Cortex of kidney (tissue), 1 donor: ENCODE data around the gene DDI2.
"Not testable (repeated sequence)": the region's sequence is repeated elsewhere in the genome, so short reads cannot be mapped to it uniquely, and the experiment has no call there.

ENCODE experiments used
- DNase-seq: peaks from one replicate; lab custom pipeline; 2025; lab: John Stamatoyannopoulos, UW

Gene DDI2

DNA sequence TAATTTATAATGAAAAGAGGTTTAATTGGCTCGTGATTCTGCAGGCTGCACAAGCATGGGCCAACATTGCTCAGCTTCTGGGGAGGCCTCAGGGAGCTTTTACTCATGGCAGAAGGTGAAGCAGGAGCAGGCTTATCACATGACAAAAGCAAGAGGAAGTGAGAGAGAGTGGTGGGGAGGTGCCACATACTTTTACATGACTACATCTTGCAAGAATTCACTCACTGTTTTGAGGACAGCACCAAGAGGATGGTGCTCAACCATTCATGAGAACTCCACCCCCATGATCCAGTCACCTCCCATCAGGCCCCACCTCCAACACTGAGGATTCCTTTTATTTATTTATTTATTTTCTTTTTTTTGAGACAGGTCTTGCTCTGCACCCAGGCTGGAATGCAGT, 61.3 kb downstream of the DDI2 start:
- no peak for DNase-seq

DNA sequence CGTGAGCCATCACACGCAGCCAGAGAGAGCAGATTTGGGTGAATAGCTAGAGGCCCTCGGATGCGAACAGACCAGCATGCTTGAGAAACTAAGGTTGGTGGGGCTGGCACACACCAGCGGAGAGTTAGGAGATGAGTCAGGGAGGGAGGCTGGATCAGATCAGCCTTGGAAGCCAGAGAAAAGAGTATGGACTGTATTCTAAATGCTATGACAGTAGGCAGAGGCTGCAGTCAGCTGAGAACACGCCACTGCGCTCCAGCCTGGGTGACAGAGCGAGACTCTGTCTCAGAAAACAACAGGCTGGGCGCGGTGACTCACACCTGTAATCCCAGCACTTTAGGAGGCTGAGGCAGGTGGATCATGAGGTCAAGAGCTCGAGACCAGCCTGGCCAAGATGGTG, 62.9 kb downstream of the DDI2 start:
- no peak for DNase-seq

DNA sequence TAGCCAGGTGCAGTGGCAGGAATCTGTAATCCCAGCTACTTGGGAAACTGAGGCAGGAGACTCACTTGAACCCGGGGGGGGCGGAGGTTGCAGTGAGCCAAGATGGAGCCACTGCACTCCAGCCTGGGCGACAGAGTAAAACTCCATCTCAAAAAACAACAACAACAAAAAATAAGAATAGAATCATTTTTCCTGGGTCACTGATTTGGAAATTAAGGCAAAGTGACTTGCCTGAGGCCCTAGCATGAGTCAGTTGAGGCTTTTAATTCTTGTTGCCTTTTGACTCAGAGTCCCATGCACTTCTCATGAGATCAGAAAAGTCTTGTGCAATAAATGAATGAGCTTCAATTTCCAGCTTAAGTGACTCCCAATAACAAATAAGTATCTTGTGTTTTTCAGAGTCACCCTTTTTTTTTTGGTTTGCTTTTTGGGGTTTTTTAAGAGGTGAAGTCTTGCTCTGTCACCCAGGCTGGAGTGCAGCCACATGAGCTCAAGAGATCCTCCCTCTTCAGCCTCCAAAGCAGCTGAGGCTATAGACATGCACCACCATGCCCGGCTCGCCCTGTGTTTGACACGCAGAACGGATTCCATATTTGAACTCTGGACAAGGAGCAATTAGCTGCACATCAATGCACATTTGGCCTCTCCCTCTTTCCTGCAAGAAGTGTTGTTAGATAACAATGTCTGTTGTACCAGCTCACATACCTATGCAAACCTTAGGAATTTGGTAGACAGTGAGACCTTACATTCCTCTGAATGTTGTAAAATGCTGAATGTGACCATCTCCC, 63.5 kb downstream of the DDI2 start:
- no peak for DNase-seq

DNA sequence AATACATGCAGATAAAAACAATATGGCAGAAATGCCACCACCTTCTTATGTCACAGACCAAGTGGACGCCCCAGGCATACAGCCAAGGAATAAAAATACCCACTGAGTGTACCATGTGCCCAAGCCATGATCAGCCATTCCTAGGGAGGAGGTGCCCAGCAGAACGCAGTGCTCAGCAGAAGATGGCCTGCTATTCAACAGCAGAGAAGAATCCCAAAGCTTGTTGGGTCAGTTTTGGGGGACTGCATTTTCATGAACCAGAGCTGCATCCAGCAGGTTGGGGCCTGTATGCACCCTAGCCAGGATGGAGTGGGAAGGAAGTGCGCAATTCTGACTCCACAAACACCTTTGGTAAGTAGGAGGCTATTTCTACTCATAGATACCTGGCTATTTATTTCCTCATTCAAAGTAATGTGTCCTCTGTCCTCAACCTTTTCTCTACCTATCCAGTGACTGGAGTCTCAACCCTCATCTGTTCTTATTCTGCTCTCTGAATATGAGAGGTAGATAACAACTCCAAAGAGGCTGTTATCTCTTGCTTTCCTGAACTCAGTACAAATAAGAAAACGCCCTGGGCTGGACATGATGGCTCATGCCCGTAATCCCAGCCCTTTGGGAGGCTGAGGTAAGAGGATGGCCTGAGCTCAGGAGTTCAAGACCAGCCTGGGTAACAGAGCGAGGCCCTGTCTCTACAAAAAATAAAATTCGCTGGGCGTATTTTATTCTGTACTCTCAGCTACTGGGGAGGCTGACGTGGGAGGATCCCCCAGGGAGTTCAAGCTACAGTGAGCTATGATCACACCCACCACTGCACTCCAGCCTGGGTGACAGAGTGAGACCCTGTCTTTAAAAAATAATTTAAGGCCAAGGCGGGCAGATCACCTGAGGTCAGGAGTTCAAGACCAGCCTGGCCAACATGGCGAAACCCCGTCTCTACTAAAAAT, 64.4 kb downstream of the DDI2 start:
- DNase-seq, result no peak

DNA sequence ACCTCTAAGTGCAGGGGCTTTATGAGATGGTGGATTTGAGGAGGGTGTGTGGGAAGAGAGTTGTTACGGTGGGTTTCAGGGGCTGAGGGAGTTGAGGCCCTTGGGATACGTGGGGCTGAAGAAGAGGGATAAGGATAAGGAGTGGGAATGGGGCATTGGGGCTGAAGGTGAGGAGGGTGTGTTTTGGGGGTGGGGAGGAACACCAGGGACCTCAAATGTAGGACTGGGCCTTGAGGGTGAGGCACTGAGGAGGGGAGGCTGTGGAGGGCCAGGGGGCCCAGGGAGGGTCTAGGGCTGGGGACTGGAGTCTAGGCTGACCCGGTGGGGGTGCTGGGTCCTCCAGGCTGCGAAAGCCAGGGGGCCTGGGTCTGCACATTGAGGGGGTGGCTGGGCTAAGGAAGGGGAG, 65.7 kb downstream of the DDI2 start:
- no peak for DNase-seq

DNA sequence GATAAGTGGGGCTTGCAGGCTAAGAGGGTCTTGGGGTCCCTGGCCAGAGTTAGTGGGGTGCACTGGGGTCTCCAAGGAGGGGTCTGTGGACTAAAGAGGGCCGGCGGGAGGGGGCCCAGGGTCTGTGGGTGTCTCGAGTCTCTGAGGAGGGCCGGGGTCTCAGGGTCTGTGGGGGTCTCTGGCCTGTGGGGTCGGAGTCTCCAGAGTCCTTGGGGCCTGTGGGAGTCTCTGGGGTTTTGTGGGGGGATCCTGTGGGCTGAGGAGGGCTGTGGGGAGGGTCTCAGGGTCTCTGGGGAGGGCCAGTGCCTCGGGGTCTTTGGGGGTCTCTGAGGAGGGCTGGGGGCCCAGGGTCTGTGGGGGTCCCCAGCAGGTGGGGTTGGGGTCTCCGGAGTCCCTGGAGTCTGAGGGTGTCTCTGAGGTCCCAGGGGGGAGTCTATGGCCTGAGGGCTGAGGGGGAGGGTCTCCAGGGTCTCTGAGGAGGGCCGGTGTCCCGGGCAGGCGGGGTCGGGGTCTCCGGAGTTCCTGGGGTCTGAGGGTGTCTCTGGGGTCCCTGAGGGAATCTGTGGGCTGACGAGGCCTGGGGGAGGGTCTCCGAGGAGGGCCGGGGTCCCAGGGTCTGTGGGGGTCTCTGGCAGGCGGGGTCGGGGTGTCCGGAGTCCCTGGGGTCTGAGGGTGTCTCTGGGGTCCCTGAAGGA, 66.2 kb downstream of the DDI2 start:
- DNase-seq, result no peak

DNA sequence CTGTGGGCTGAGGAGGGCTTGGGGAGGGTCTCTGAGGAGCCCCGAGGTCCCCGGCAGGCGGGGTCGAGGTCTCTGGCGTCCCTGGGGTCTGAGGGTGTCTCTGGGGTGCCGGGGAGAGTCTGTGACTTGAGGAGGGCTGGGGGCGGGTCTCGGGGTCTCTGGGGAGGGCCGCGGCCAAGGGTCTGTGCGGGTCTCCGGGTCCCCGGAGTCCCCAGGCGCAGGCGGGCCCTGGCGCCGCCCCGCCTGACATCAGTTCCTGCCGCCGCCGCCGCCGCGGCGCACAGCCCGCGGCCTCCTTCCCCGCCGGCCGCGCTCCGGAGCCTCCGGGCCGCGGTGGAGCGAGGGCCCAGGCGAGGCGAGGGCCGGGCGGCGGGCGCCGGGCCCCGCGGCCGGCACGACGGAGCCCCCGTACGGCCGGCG, 66.8 kb downstream of the DDI2 start, which contains the start of gene PLEKHM2:
Gene PLEKHM2, plus strand, starts transcription at position 279 of the 420 bp plus-strand sequence. CDS start 239 bp downstream, outside the sequence.
- DNase-seq, result no peak

DNA sequence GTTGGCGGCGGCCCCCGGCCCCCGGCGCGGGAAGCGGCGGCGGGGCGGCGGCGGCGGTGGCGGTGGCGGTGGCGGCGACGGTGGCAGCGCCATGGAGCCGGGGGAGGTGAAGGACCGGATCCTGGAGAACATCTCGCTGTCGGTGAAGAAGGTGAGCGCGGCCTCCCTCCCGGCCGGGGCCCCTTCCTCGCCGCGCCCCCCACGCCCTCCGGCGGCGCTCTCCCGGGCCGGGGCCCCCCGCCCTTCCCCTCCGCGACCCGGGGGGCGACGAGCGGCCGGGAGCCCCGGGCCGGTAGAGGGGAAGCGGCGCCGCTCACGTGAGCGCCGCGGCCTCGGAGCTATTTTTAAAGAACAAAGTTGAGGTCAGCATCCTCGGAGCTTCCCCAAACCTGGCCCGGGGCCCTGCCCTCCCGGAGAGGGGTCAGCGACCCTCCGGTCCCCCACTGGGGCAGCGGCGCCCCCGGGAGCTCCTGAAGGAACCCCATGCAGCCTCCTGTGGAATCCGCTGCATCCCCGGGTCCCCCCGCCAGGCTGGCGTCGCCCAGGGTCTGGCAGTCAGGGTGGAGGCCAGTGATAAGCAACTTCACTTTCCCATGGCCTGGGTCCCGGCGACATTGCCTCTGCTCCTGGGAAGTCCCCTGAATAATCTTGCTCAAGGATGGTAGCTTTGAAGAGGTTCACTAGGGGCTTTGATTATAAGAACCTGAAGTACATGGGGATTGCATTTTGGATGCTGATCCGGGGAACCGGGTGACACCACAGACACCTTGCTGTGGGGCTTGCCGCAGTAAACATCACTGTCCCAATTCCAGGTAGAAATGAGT, 67.4 kb downstream of the DDI2 start:
- DNase-seq, result no peak

DNA sequence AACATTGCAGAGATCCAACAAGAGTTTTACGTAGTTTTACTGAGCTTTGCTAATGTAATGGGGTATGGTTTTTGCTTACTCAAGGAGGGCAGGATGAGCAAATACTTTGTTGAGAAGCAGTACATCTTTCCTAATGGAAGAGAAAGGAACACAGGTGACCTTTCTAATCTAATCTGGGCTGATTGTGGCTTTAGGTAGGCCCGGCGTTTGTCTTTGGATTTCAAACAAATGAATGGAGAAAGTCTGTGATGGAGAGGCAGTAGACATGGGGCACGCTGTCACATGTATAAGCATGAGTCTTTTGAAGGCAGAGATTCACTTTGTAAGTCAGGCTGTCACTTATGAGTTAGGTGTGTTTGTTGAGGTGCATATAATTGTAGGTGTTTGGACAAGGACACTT, 68.6 kb downstream of the DDI2 start:
- no peak for DNase-seq

DNA sequence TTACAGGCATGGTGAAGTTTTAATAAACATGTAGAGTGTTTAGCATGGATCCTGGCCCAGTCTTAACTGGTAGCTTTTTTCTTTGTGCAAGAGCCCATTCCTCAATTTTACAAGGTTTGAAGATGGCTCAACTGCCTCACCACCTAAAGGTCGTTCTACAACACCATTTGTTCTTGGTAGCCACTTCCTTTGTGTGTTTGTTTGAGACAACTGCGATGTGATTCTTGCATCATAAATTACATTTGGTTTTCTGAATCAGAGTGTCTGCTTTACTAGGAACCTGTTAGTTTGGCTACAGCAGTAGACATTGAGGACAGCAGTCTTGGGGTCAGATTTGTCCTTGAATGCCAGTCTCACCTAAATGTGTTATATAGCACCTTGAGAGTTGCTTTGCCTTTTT, 70.2 kb downstream of the DDI2 start:
- no peak for DNase-seq

DNA sequence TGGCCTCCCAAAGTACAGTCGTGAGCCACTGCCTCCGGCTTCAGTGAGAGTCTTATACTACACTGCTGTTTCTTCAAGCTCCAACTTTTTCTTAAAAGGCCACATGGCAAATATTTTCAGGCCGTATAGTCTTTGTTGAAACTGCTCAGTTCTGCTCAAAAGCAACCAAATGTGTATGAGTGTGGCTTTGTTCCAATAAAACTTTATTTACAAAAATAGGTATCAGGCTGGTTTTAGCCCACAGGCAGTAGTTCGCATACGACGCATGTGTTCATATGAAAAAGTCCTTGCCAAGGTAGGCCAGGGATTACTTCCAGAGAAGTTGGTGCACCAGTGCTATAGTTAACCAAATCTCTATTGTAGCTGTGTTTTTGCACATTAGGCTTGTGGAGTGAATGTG, 73.1 kb downstream of the DDI2 start:
- no peak for DNase-seq

DNA sequence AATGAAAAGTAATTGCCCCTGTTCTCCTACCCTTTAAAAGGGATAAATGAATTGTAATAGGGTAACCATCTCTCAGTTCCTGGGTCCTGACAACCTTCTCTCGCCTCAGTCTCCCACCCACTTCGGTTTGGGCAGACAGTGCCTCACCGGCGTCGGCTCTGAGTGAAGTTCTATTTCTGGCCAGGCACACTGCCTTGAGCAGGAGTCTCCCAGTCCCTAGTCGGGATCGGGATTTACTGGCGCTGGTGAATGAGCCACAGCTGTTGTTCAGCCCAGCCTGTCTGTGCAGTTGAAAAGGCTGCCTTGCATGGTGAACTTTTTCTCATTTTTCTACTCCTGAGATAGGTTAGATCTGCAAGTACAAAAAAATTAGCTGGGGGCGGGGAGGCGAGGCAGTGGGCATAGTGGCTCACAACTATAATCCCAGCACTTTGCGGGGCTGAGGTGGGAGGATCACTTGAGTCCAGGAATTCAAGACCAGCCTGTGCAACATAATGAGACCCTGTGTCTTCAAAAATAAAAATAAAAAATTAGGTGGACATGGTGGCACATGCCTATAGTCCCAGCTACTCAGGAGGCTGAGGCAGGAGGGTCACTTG, 74.3 kb downstream of the DDI2 start:
- DNase-seq, result no peak

DNA sequence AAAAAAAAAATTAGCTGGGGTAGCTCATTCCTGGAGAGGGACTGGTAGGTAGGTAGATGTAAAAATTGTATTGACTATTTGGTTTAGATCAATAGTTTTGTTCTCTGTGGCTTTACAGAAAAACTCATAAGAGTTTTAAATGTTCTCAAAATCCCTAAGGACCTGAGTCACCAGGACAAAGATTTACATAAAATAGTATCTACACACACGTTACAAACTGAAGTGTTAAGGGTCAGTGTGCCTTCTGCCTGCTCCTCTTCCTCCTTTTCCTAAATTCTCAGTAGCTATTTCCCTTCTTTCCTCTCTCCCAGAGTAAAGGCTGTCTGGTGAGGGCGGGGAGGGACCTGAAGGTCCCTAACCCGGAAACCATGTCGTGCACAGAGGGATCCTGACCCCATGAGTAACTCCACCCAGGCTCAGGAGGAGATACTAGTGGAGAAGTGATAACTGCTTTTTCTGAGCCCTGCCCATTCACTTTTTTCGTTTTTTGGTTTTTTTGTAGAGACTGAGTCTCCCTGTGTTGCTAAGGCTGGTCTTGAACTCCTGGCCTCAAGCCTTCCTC, 74.9 kb downstream of the DDI2 start:
- no peak for DNase-seq

DNA sequence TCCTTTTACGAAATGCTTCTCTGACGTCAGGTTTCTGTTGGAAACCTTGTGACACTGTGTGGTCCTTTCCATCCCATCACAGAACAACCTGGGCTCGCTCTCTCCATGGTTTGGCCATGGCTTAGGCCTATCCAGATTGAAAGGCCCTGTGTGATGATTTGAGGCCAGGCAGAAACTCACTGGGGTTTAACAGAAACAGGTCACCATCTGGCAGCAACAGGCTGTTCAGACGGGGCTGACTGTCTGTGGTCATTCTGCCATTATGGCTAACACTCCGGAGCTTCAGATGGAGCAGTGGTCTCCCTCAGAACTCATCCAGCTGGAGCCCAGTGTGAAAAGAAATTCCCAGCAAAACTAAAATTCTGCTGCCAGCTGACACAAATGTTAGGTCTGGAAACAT, 76.1 kb downstream of the DDI2 start:
- DNase-seq, result no peak

DNA sequence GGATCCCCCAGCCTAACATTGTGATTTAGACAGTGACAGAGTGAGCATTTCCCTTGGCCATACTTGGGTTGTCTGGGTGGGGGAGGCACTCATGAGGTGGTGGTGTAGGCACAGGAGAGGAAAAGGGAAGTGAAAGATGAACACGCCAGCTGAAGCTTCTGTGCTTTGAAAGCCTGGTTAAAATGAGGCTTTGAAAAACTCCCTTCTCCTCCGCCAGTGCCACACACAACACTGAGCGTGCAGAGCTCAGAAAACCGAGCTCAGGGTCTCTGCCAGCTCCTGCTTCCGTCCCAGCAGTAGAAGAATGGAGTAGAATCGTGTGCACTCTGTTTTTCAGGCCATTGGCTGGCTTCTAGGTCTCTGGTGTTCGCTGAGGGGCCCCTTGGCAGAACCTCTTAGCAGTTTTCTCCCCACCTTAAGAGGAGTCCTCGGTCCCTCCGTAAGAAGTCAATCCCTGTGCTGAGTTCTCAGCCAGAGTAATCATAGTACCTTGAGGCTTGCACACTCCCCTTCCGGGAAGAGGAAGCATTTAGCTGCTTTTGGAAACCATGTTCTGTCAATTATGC, 79.8 kb downstream of the DDI2 start:
- DNase-seq, result no peak

DNA sequence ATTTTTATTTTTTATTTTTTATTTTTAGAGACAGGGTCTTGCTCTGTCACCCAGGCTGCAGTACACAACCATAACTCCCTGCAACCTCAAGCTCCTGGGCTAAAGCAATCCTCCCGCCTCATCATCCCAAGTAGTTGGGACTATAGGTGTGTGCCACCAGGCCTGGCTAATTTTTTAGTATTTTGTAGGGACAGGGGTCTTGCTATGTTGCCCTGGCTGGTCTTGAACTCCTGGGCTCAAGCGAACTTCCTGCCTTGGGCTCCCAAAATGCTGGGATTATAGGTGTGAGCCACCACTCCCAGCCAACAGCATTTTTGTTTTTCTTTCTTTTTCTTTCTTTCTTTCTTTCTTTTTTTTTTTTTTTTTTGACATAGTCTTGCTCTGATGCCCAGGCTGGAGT, 80.9 kb downstream of the DDI2 start:
- no peak for DNase-seq

DNA sequence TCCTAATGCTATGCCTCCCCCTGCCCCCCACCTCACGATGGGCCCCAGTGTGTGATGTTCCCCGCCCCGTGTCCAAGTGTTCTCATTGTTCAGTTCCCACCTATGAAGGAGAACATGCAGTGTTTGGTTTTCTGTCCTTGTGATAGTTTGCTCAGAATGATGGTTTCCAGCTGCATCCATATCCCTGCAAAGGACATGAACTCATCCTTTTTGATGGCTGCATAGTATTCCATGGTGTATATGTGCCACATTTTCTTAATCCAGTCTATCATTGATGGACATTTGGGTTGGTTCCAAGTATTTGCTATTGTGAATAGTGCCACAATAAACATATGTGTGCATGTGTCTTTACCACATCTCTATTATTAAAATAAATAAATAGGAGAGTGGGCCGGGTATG, 82.1 kb downstream of the DDI2 start:
- DNase-seq, result not testable (repeated sequence)

DNA sequence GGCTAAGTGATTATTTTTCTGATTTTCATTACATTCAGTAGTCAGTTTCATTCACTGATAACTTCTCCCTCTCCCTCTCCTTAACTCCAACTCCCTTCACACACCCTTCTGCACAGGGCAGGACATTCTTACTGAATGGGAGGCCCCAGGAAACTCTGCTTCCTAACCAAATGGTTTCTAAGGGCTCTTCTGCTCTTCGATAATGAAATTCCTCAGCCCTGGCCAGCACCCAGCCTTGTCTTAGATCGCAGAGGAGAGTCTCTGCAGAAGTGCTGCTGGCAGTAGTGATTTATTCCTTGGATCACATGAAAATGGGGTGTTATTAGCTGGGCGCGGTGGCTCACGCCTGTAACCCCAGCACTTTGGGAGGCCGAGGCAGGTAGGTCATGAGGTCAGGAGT, 83.2 kb downstream of the DDI2 start:
- no peak for DNase-seq

DNA sequence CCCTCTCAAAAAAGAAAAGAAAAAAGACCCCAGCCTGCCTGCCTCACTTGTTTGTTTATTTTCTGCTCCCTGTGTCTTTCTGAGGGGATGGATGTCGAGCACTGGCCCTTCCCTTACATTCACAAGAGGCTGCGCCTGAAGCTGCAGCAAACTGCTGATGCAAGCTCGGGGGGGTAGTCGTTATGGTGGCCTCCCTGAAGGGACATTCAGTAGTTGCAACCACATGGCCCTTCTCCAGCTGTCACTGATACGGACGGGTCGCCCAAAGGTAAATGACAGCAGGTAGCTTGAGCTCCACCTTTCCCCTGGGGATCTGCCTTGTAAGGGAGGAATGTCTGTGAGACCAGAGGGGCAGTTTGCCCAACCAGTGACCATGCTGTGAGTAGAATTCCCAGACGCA, 84.5 kb downstream of the DDI2 start:
- DNase-seq, result no peak
